Measurements from ENCODE around the gene PSAP.
A peak's percentile ranks its signal among the peaks of the same experiment; 100 is the strongest.

Gene PSAP

DNA sequence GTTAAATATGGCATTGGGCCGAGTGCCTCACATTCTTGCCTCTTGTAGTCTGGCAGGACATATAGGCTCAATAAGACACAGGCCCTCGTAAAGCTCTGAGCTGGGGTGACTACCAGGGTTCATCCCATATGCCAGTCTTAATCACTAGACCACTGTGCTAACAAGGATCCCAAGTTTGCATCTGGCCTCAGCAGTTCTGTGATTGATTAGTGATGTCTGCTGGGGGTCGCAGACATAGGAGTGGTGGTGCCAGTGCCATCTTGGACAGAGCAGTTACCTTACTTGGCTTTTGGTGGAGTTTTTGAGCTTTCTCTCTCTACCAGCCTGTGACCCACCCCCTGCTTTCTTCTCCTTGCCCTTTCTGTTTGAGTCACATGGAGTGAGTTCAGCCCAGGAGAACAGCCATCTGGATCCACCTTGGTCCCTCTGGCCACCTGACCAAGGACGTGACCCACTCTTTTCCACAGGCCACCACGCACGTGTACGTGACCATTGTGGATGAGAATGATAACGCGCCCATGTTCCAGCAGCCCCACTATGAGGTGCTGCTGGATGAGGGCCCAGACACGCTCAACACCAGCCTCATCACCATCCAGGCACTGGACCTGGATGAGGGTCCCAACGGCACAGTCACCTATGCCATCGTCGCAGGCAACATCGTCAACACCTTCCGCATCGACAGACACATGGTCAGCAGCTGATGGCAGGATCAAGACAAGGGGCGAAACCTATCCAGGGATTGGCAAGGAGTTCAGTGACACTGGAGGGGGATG is 73.7 kb downstream of the PSAP start:
- 91% methylated on average over 17 of the region's 17 CpGs for WGBS
- no peak overlapping the region for H3K9ac ChIP-seq (ENCODE audit: low read length)

DNA sequence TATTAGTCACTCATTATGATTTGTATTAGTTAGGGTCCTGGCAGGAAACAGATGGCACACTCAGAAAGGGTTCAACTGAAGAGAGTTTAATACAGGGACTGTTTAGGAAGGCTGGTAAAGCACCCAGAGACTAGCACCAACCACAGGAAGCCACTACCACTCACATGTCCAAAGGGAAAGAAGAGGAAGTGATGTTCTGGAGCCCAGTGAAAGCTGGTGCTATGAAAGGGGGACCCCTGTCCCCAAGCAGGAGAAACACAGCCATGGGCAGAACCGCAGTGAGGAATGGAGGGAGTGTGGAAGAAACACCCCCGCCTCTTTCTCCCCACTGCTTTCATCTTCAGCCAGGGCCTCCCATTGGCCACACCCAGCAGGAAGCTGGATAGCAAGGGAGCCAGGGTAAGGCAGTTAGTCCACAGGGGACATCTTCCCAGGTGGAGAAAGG is 74.5 kb downstream of the PSAP start:
- Histone ChIP-seq H3K4me1 (ENCODE audit: control insufficient read depth, insufficient read depth, low read depth, low read length) (peaks cover 19% of the 10 kb centered on the region), H2BK15ac (ENCODE audit: low read depth, poor library complexity, severe bottlenecking) (no peak overlapping the region), H3K27me3 (ENCODE audit: control insufficient read depth in 1 of 2, insufficient read depth in 1 of 2, low read length in 2 of 2) (peaks cover 7 to 50% of the 10 kb centered on the region in 2 experiments), H3K36me3 (ENCODE audit: control insufficient read depth in 1 of 2, insufficient read depth in 2 of 2, low read depth in 1 of 2, low read length in 2 of 2) (no peaks in the 10 kb centered on the region), H2BK5ac (ENCODE audit: low read depth, low read length, poor library complexity, severe bottlenecking) (no peak overlapping the region), H4K8ac (ENCODE audit: low read length) (no peak overlapping the region), H3K4me3 (ENCODE audit: insufficient read depth in 1 of 2, low read depth in 1 of 2, low read length in 2 of 2) (no peak overlapping the region), H3K79me1 (replicated peaks; ENCODE audit: low read length, poor library complexity, severe bottlenecking) (no peaks in the 10 kb centered on the region), H3K23ac (ENCODE audit: low read length in 2 of 2) (no peak overlapping the region), H4K91ac (ENCODE audit: low read length) (no peak overlapping the region), H3K4ac (ENCODE audit: low read depth in 1 of 2, low read length in 2 of 2) (no peak overlapping the region), H3K14ac (ENCODE audit: low read length in 2 of 2) (no peak overlapping the region), H3K9ac (ENCODE audit: low read length) (no peak overlapping the region), H2AK5ac (ENCODE audit: low read length, severe bottlenecking) (no peak overlapping the region), H3K9me3 (ENCODE audit: control insufficient read depth, low read length) (no peaks in the 10 kb centered on the region), H2BK120ac (ENCODE audit: low read depth, low read length) (no peak overlapping the region), H3K27ac (ENCODE audit: low read length, poor library complexity, severe bottlenecking) (no peak overlapping the region), H2AFZ (ENCODE audit: low read depth, low read length) (no peak overlapping the region), H3K18ac (ENCODE audit: low read depth in 1 of 2, low read length in 2 of 2) (no peak overlapping the region), H2BK12ac (ENCODE audit: low read length in 2 of 2) (no peak overlapping the region), H3K4me2 (ENCODE audit: low read length, poor library complexity, severe bottlenecking) (no peak overlapping the region)
- DNase-seq: no peak
- WGBS: no CpG with 5 or more reads among the region's 2 CpGs

More for the DNA sequence above, 73.7 kb downstream of the PSAP start:
- no peak overlapping the region for H3K23ac ChIP-seq (ENCODE audit: low read length in 2 of 2)
- H4K8ac ChIP-seq (ENCODE audit: low read length): no peak overlapping the region
- no peak overlapping the region for H3K14ac ChIP-seq (ENCODE audit: low read length in 2 of 2)
- H2BK5ac ChIP-seq (ENCODE audit: low read depth, low read length, poor library complexity, severe bottlenecking): no peak overlapping the region
- H3K9me3 ChIP-seq (ENCODE audit: control insufficient read depth, low read length): no peaks in the 10 kb centered on the region
- H3K4me2 ChIP-seq (ENCODE audit: low read length, poor library complexity, severe bottlenecking): no peak overlapping the region
- no peak overlapping the region for H3K27ac ChIP-seq (ENCODE audit: low read length, poor library complexity, severe bottlenecking)
- DNase-seq: no peak
- peaks cover 12 to 59% of the 10 kb centered on the region in 2 experiments for H3K27me3 ChIP-seq (ENCODE audit: control insufficient read depth in 1 of 2, insufficient read depth in 1 of 2, low read length in 2 of 2)
- H2BK120ac ChIP-seq (ENCODE audit: low read depth, low read length): no peak overlapping the region
- H2AK5ac ChIP-seq (ENCODE audit: low read length, severe bottlenecking): no peak overlapping the region
- H3K4ac ChIP-seq (ENCODE audit: low read depth in 1 of 2, low read length in 2 of 2): no peak overlapping the region
- H2BK15ac ChIP-seq (ENCODE audit: low read depth, poor library complexity, severe bottlenecking): no peak overlapping the region
- no peaks in the 10 kb centered on the region for H3K79me1 ChIP-seq (replicated peaks; ENCODE audit: low read length, poor library complexity, severe bottlenecking)
- no peak overlapping the region for H3K18ac ChIP-seq (ENCODE audit: low read depth in 1 of 2, low read length in 2 of 2)
- H2BK12ac ChIP-seq (ENCODE audit: low read length in 2 of 2): no peak overlapping the region
- H2AFZ ChIP-seq (ENCODE audit: low read depth, low read length): no peak overlapping the region
- peaks cover 16% of the 10 kb centered on the region for H3K4me1 ChIP-seq (ENCODE audit: control insufficient read depth, insufficient read depth, low read depth, low read length)
- H3K36me3 ChIP-seq (ENCODE audit: control insufficient read depth in 1 of 2, insufficient read depth in 2 of 2, low read depth in 1 of 2, low read length in 2 of 2): no peaks in the 10 kb centered on the region
- H4K91ac ChIP-seq (ENCODE audit: low read length): no peak overlapping the region
- H3K4me3 ChIP-seq (ENCODE audit: insufficient read depth in 1 of 2, low read depth in 1 of 2, low read length in 2 of 2): no peak overlapping the region

DNA sequence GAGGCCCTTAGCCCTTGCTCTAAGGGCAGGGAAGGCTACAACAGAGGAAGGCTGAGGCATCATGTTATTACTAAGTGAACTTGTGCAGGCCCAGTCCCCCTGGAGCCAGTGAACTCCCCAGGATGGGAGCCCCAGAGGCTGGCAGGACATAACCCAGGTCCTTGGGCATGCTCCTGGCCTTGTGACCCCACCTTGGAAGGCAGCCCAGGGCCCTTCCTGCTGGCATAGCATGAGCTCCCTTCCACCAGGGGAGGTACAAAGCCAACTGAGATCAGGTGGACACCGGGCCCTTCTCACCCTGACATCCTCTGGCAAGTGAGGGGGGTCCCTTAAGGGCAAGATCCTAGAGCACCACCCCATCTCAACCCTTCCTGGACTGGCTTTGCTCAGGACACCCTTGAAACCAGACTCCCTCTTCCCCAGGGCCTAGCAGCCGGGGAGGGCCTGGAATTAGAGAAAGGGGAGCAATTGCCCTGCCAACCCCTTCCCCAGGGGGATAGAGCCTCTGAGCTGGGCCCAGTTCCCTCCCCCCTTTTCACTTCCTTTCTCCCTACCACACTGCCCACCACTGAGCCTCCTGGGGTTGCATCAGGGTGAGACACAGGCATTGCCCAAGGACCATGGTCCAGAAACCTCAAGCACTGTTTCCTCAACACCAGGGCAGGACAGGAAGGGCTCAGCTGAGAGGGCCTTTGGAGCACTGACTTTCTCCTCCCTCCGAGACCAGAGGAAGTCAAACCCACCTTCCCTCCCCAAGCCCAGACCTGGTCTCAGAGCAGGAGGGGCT is 75.9 kb downstream of the PSAP start:
- Histone ChIP-seq H3K18ac (ENCODE audit: low read depth in 1 of 2, low read length in 2 of 2) (no peak overlapping the region), H2AK5ac (ENCODE audit: low read length, severe bottlenecking) (no peak overlapping the region), H3K23ac (ENCODE audit: low read length in 2 of 2) (no peak overlapping the region), H2BK120ac (ENCODE audit: low read depth, low read length) (no peak overlapping the region), H3K27ac (ENCODE audit: low read length, poor library complexity, severe bottlenecking) (no peak overlapping the region), H3K79me1 (replicated peaks; ENCODE audit: low read length, poor library complexity, severe bottlenecking) (no peaks in the 10 kb centered on the region), H3K9me3 (ENCODE audit: control insufficient read depth, low read length) (no peaks in the 10 kb centered on the region), H3K36me3 (ENCODE audit: control insufficient read depth in 1 of 2, insufficient read depth in 2 of 2, low read depth in 1 of 2, low read length in 2 of 2) (no peaks in the 10 kb centered on the region), H3K4me3 (ENCODE audit: insufficient read depth in 1 of 2, low read depth in 1 of 2, low read length in 2 of 2) (no peak overlapping the region), H3K14ac (ENCODE audit: low read length in 2 of 2) (no peak overlapping the region), H3K9ac (ENCODE audit: low read length) (no peak overlapping the region), H3K4me2 (ENCODE audit: low read length, poor library complexity, severe bottlenecking) (no peak overlapping the region), H4K8ac (ENCODE audit: low read length) (no peak overlapping the region), H3K4me1 (ENCODE audit: control insufficient read depth, insufficient read depth, low read depth, low read length) (peaks cover 19% of the 10 kb centered on the region), H3K27me3 (ENCODE audit: control insufficient read depth in 1 of 2, insufficient read depth in 1 of 2, low read length in 2 of 2) (peaks cover 0 to 36% of the 10 kb centered on the region in 2 experiments), H2BK15ac (ENCODE audit: low read depth, poor library complexity, severe bottlenecking) (peak overlapping the region; percentile 64), H3K4ac (ENCODE audit: low read depth in 1 of 2, low read length in 2 of 2) (no peak overlapping the region), H2AFZ (ENCODE audit: low read depth, low read length) (no peak overlapping the region), H4K91ac (ENCODE audit: low read length) (no peak overlapping the region), H2BK5ac (ENCODE audit: low read depth, low read length, poor library complexity, severe bottlenecking) (no peak overlapping the region), H2BK12ac (ENCODE audit: low read length in 2 of 2) (no peak overlapping the region)
- DNase-seq: no peak
- 94% methylated on average over 3 of the region's 3 CpGs for whole genome bisulfite sequencing

Data from mesenchymal stem cell (in vitro differentiated cells and primary cell).